Stimulated activated naive CD4-positive, alpha-beta T cell (primary cell): ENCODE data around the gene PPT2.
"Not testable (repeated sequence)": the region's sequence is repeated elsewhere in the genome, so short reads cannot be mapped to it uniquely, and the experiment has no call there.

ENCODE experiments used
- DNase-seq, 6 experiments: peaks; one replicate each; lab custom pipeline; 2025; lab: John Stamatoyannopoulos, UW

Gene PPT2

GRCh38 chr6:32210191-32210601 is 56.3 kb downstream of the PPT2 start:
- no peak for DNase-seq

GRCh38 chr6:32211432-32211831 is 57.5 kb downstream of the PPT2 start:
- DNase-seq = not testable (repeated sequence)

GRCh38 chr6:32212076-32212760 is 58.3 kb downstream of the PPT2 start:
- DNase-seq = no peak
